GM19240 (cell line): Measurements from ENCODE around the gene PABPC4L.
"Not testable (repeated sequence)": the region's sequence is repeated elsewhere in the genome, so short reads cannot be mapped to it uniquely, and the experiment has no call there.

ENCODE experiments used
- DNase-seq: peaks from one replicate; pipeline ENCODE4 v3.0.0; 2011; ENCODE audit warnings: low spot score; ENCODE audit not compliant: insufficient read length

Gene PABPC4L

DNA sequence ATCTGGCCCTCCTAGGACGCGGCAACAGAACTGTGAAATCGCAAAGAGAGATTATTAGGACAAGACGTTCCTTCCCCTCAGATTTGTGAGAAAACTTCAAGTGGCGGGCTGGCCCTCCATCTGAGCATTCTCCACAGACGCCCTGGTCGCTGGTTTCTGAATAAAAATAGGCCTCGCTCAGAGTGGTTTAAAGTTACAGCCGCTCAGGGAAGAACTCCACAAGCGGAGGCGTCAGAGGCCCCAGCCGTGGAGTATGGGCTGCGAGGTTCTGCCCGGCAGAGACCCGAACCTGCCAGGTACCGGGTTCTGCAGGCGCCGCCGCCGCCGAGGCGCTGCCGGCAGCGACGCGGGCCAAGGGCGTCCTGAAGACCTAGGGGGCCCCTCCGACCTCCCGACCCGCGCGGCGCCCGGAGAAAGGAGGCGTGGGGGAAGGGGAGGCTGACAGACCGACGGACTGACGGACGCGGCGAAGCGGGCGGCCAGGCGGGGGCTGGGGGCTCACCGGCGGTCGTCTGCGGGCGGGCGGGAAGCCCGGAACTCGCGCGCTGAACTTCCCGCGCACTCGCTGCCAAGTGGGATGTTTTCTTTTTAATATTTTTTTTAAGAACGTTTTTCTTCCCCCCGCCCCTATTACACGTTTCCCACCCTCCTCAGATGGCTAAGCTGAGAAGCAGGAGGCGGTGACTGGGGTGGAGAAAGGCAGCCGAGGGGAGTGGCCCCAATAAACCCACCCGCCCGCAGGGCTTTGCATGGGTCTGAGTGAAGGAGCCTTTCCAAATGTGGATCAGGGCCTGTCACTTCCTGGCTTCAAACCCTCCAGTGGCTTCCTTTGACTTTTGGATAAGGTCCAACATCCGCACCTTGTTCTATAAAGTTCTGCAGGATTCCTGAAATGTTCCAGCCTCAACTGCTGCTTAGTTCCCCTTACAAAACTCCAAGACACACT lies at the start of gene PABPC4L:
Gene PABPC4L, minus strand, starts transcription at position 574 of the 946 bp plus-strand sequence. CDS start 770 bp downstream, outside the sequence.
- DNase-seq = no peak

DNA sequence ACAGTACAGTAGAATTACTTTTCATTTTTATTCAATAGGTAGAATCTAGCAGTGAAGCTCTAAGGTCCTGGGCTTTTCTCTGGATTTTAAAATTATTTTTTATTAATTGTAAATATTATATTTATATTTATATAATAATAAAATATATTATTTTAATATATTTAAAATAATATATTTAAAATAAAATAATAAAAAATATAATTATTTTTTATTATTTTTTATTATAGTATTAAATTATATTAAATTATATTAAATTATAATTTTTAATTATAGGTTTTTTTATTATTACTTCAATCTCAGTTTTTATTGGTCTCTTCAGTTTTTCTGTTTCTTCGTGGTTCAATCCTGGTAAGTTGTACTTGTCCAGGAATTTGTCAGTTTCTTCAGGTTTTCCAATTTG lies 49.7 kb upstream of the PABPC4L start:
- DNase-seq = no peak

DNA sequence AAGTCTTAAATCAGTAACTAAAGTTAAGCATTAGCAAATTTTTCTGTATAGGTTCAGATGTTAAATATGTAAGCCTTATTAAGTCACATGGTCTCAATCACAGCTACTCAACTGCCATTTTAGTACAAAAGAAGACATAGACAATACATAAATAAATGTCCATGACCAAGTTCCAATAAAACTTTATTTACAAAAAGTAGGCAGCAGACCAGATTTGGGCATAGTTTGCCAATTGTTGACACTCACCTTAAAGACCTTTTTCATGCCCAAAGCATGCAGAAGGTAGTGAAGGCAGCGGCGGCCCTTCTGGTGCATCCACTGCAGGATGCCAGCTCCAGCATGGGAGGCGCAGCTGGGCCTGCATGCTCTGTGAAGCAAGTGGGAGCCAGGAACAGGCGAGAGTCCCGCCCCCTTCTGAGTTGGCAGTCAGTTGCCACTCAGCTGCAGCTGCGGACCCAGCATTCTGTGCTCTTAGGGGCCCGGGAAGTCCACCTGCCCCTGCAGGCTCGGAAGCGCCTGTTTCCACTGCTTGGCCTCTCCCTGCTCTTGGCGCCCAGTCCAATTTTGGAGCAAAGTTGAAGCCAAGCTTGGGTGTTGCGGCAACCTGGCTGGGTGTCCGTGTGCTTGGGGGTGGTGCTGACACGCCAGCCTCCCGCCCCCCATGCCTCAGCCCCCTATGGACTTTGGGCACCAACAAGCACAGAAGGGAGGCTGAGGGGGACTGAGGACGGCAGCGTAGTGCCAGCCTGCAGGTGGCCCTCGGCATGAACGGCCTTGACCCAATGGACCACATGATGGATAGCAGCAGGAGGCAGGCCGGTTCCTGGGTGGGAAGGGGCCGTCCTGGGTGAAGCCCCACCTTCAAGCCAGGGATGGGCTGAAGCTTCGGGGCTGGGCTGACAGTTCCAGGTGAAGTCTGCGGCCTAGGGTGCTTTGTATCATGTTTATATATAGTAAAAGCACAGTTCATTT lies 42.4 kb upstream of the PABPC4L start:
- DNase-seq = no peak

DNA sequence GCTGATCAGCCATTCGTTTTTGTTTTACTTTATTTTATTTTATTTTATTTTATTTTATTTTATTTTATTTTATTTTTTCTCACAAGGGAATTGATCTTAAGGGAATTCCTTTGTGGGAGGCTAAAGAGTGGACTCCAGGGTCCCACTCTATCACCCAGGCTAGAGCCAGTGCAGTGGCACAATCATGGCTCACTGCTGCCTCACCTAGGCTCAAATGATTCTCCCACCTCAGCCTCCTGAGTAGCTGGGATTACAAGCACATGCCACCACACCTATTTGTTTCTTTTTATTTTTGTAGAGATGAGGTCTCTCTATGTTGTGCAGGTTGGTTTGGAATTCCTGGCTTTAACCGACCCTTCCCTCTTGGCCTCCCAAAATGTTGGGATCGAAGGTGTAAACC lies 17.5 kb upstream of the PABPC4L start:
- DNase-seq = no peak

DNA sequence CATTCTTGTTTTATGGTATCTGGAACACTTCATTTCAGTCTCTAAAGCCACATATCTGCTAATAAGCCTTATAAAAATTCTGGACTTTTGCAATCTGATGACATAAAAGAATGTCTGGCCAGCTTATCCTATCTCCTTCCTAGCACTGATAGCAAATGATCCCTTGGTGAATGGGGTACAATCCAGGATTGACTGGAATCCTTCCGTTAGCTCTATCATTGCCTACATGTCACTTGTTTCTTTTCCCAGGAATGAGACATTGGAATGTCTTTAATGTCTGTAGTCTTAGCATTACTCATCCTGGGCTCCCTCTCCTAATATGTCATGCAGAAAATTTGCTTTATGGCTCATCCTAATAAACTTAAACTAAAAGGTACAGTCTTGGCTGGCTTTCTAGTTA lies 14.8 kb upstream of the PABPC4L start:
- no peak for DNase-seq

DNA sequence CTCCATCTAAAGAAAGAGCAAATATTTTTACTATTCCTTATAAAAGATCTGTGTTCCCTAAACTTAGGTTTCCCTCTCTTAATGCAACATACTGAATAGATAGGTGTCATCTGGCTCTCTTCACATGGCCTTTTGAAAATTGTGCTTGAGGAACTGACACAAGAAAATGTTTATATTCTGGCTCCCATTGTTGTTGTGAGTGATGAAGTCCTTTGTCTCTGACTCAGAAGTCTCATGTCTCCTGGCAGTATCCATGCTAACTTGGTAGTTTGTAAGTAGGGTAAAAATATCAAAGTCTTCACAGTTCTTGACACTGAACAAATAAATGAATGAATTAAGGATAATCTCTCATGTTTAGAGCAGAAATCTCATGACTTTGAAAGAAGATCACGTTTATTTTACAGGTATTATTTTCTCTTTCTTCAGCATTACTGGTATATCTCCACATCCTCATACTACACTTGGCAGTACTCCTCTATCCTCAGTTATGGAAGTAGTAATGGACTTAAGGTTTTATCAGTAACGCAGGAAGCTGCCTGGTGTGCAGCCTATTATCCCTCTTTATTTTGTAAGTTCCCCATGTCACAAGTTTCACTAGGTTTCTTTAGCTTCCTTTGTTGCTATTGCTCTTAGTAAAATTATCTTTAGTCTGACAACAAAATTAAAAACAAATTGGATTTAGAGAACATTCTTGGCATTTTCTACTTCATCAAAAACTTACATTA lies 14.2 kb upstream of the PABPC4L start:
- no peak for DNase-seq

GRCh38 chr4:134207955-134208354 lies 6.4 kb upstream of the PABPC4L start:
- not testable (repeated sequence) for DNase-seq

- no peak for DNase-seq
Observed at GRCh38 chr4:134202166-134202956, 772 bp upstream of the PABPC4L start.

DNA sequence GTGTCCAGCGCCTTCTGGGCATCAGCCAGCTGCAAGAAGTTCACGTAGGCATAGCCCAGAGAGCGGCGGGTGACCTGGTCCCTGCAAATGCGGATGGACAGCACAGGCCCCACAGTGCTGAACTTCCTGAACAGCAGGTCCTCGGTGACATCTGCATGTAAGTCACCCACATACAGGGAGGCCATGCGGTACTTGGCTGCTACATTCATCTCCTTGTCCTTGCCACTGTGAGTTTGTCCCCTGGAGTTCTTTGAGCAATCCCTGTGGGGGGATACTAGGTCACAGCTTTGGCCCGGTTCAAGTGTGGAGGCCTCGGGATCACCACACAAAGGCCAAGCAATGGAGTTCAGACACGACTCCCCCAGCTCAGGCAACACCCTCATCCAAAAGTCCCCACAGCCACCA lies 776 bp downstream of the PABPC4L start:
- DNase-seq = no peak

- DNase-seq = no peak
Observed at GRCh38 chr4:134189949-134190348, 11.6 kb downstream of the PABPC4L start.

GRCh38 chr4:134189480-134189879 lies 12.1 kb downstream of the PABPC4L start:
- DNase-seq = no peak

DNA sequence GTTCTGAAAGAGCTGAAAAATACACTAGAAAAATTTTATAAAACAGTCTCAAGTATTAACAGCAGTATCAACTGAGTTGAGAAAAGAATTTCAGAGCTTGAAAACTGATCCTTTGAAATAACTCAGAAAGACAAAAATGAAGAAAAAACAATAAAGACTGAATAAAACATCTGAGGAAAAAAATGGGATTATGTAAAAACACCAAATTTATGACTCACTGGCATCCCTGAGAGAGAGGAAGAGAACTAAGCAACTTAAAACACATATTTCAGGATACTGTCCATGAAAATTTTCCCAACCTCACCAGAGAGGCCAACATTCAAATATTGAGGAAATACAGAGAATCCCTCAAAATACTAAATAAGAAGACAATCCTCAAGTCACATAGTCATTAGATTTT lies 22.9 kb downstream of the PABPC4L start:
- no peak for DNase-seq

GRCh38 chr4:134174271-134174670 lies 27.3 kb downstream of the PABPC4L start:
- DNase-seq = no peak

DNA sequence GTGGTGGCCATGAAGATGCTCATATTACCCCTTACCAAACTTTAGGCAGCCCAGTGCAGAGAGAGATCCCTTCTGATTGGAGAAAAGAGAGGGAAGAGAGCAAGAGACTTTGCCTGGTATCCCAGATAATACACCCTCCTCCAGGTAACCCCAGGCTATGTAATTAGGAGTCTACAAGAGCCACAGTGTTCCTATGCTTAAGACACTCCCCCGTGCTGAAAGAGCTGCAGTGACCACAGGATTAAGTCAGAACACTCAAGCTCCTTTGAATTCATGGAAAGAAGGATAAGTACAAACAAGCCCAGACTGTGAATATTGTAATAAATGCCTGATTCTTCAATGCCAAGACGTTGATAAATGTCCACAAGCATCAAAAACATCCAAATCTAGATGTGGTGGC lies 41.4 kb downstream of the PABPC4L start:
- no peak for DNase-seq

DNA sequence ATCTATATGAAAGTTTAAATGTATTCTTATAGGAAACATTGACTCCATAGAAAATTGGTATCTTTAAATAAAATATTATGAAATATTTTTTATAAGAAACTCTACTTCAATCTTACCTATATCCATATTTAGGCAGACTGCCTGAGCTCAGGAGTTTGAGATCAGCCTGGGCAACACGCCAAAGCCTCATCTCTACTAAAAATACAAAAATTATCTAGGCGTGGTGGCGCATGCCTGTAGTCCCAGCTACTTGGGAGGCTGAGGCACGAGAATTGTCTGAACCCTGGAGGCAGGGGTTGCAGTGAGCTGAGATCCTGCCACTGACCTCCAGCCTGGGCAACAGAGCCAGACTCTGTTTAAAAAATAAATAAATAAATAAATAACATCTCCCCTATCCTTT lies 47.5 kb downstream of the PABPC4L start:
- no peak for DNase-seq

GRCh38 chr4:134147941-134148340 lies 53.6 kb downstream of the PABPC4L start:
- no peak for DNase-seq
